Astrocyte of the cerebellum (primary cell): ENCODE data around the gene CPN2.

Experiments used
- DNase-seq: peaks from one replicate; pipeline ENCODE4 v3.0.0-alpha.2; 2011; ENCODE audit warnings: low read depth
- H3K4me3 ChIP-seq: 2 replicates; pipeline ENCODE4 v1.5.1; 2011; ENCODE audit warnings: mild to moderate bottlenecking, low read depth, low read length, moderate library complexity
- CTCF ChIP-seq: IDR thresholded peaks from 2 replicates; pipeline ENCODE4 v1.5.1; 2012; ENCODE audit warnings: low read length, low read depth, moderate library complexity, mild to moderate bottlenecking; ENCODE audit errors: missing control alignments
- in situ Hi-C: cut with HindIII; loops from 2 replicates; pipeline ENCODE4 v1.10.0; 2017; ENCODE audit warnings: low sequenced_read_pairs

CPN2 gene

GRCh38 chr3:194306771-194307640, 44.1 kb downstream of the CPN2 start:
- TF ChIP-seq CTCF: no peak
- no peak overlapping the region for H3K4me3 ChIP-seq
- DNase-seq: no peak
- in situ Hi-C loops: loop anchor here (25.0 kb wide), 1 partner anchor 645 kb away; no protein-coding TSS in a partner anchor

- no peak for TF ChIP-seq CTCF
- in situ Hi-C loops: loop anchor here (25.0 kb wide), 1 partner anchor 644 kb away; no protein-coding TSS in a partner anchor
- no peak for DNase-seq
- H3K4me3 ChIP-seq: no peak overlapping the region
Measured at GRCh38 chr3:194306109-194306686, 44.9 kb downstream of the CPN2 start.

- in situ Hi-C loops: loop anchor here (25.0 kb wide), 1 partner anchor 643 kb away; no protein-coding TSS in a partner anchor
- no peak for DNase-seq
- no peak overlapping the region for H3K4me3 ChIP-seq
- no peak for TF ChIP-seq CTCF
Measured at GRCh38 chr3:194305356-194306108, 45.6 kb downstream of the CPN2 start.

DNA sequence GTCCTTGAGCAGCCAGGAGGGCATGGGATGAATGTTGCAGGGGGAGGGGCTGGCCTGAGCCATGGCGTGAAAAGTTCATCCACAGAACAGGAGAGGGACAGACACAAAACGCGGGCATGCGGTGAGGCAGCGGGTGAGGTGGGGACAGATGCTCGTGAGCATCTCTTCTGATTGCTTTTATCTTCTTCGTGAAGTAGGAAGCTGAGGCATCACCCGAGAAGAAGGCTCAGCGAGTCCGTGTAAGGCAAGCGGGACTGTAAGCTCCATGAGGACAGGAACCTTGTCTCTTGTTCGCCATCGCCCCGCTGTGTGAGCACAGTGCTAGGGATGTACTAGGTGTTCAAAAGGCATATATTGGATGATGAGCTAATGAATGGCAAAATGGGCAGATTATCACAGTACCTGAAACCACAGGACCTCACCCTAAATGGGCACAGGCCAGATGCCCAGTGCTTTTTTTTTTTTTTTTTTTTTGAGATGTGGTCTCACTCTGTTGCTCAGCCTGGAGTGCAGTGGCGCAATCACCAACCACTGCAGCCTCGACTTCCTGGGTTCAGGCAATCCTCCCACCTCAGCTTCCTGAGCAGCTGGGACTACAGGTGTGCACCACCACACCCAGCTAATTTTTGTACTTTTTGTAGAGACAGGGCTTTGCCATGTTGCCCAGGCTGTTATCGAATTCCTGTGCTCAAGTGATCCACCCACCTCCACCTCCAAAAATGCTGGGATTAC, 46.8 kb downstream of the CPN2 start:
- in situ Hi-C loops: loop anchor here (5.0 to 25.0 kb wide), 2 partner anchors 532 to 642 kb away; no protein-coding TSS in a partner anchor
- H3K4me3 ChIP-seq: no peak overlapping the region
- no peak for TF ChIP-seq CTCF
- no peak for DNase-seq

- no peak overlapping the region for H3K4me3 ChIP-seq
- TF ChIP-seq CTCF: no peak
- DNase-seq: no peak
- in situ Hi-C loops: loop anchor here (5.0 to 25.0 kb wide), 2 partner anchors 531 to 641 kb away; no protein-coding TSS in a partner anchor
Measured at GRCh38 chr3:194303749-194304148, 47.4 kb downstream of the CPN2 start.
